SK-N-SH (cell line): ENCODE data around the gene RER1. TPM values are rescaled to one million over a fixed set of nuclear protein-coding genes. Genes with fewer than 3 reads are reported as not detected.

Source experiments
- CTCF ChIA-PET: fragments of 300-600, 350-600 bp; formaldehyde crosslinking; extraction: SDS; loops from one replicate; lab custom pipeline; 2021; lab: Yijun Ruan, JAX
- POLR2A ChIA-PET: fragments of 350-600 bp; sonication (Branson Sonifier 250); formaldehyde crosslinking; extraction: SDS; loops from one replicate; lab custom pipeline; 2020; ENCODE audit warnings: antibody characterized with exemption, inconsistent platforms; lab: Yijun Ruan, JAX
- DNase-seq: peaks from one replicate; pipeline ENCODE4 v3.0.0; 2012
- H2AFZ ChIP-seq: fragments of 200-600 bp; sonication (generic); 2 replicates; pipeline ENCODE4 v1.8.1; 2016; ENCODE audit warnings: antibody characterized with exemption, mild to moderate bottlenecking, low read depth
- H3F3A ChIP-seq: fragments of 200-600 bp; sonication (generic); replicated peaks from 2 replicates; pipeline ENCODE3; 2016; ENCODE audit warnings: antibody characterized with exemption, mild to moderate bottlenecking; ENCODE audit not compliant: insufficient read depth
- H3K27ac ChIP-seq, 2 experiments: fragments of 200-500 bp in 1 of 2; fragments of 200-600 bp in 1 of 2; sonication (Bioruptor generic) in 1 of 2; sonication (generic), shearing (Covaris generic) in 1 of 2; 2 replicates each; pipeline versions ENCODE4 v1.5.1 to v1.6.1; 2014 to 2016; ENCODE audit warnings: low read depth in 2 of 2, inconsistent platforms in 1 of 2, low read length in 1 of 2, mild to moderate bottlenecking in 1 of 2, mixed read lengths in 1 of 2
- H3K27me3 ChIP-seq: fragments of 200-600 bp; sonication (generic), shearing (Covaris generic); 2 replicates; pipeline ENCODE4 v1.6.1; 2016; ENCODE audit warnings: mixed run types; ENCODE audit not compliant: insufficient read depth
- H3K36me3 ChIP-seq, 2 experiments: fragments of 200-500 bp in 1 of 2; fragments of 200-600 bp in 1 of 2; sonication (Bioruptor generic) in 1 of 2; sonication (generic) in 1 of 2; replicated peaks in 1 of 2; 2 replicates each; pipeline versions ENCODE3 to v1.5.1; 2014 to 2016; ENCODE audit warnings: low read length in 1 of 2, mild to moderate bottlenecking in 1 of 2; ENCODE audit not compliant: insufficient read depth in 2 of 2, control insufficient read depth in 1 of 2
- H3K4me1 ChIP-seq, 2 experiments: fragments of 200-500 bp in 1 of 2; fragments of 200-600 bp in 1 of 2; sonication (Bioruptor generic) in 1 of 2; sonication (generic), shearing (Covaris generic) in 1 of 2; 2 replicates each; pipeline versions ENCODE4 v1.5.1 to v1.6.1; 2014 to 2016; ENCODE audit warnings: low read depth in 1 of 2, low read length in 1 of 2, mixed run types in 1 of 2; ENCODE audit not compliant: insufficient read depth in 2 of 2, control insufficient read depth in 1 of 2
- H3K4me2 ChIP-seq: fragments of 200-600 bp; sonication (generic), shearing (Covaris generic); 2 replicates; pipeline ENCODE4 v1.6.1; 2017; ENCODE audit warnings: mixed run types
- H3K4me3 ChIP-seq, 2 experiments: fragments of 200-500 bp in 1 of 2; fragments of 200-600 bp in 1 of 2; sonication (Bioruptor generic) in 1 of 2; sonication (generic), shearing (Covaris generic) in 1 of 2; 2 replicates each; pipeline versions ENCODE4 v1.5.1 to v1.8.1; 2014 to 2016; ENCODE audit warnings: low read depth in 2 of 2, inconsistent platforms in 1 of 2, low read length in 1 of 2, mild to moderate bottlenecking in 1 of 2, mixed read lengths in 1 of 2, moderate library complexity in 1 of 2
- H3K79me2 ChIP-seq: fragments of 200-600 bp; sonication (generic); 2 replicates; pipeline ENCODE4 v1.8.1; 2017; ENCODE audit warnings: mild to moderate bottlenecking; ENCODE audit not compliant: insufficient read depth
- H3K9ac ChIP-seq: fragments of 200-600 bp; sonication (generic); 2 replicates; pipeline ENCODE4 v1.6.1; 2017; ENCODE audit warnings: mixed run types
- H3K9me2 ChIP-seq: fragments of 200-600 bp; sonication (generic); 2 replicates; pipeline ENCODE4 v1.6.1; 2017; ENCODE audit warnings: mixed run types
- H3K9me3 ChIP-seq: fragments of 200-600 bp; sonication (generic); 2 replicates; pipeline ENCODE4 v1.6.1; 2017; ENCODE audit warnings: mixed run types, mild to moderate bottlenecking, moderate library complexity
- H4K20me1 ChIP-seq: fragments of 200-600 bp; sonication (generic); 2 replicates; pipeline ENCODE4 v1.6.1; 2017; ENCODE audit warnings: mild to moderate bottlenecking, mixed run types; ENCODE audit not compliant: insufficient read depth
- ELF1 ChIP-seq: IDR thresholded peaks from 2 replicates; pipeline ENCODE4 v1.4.0; 2012
- EZH2phosphoT487 ChIP-seq: fragments of 200-600 bp; sonication (generic); IDR thresholded peaks from 2 replicates; pipeline ENCODE4 v1.6.1; 2017; ENCODE audit warnings: low read depth, mixed run types, mild to moderate bottlenecking, antibody characterized with exemption, moderate library complexity, borderline replicate concordance
- FOSL2 ChIP-seq: IDR thresholded peaks from 2 replicates; pipeline ENCODE4 v1.4.0; 2012; ENCODE audit warnings: low read depth, mild to moderate bottlenecking, moderate library complexity, borderline replicate concordance
- FOXJ3 ChIP-seq: sonication (generic); formaldehyde crosslinking; IDR thresholded peaks from 2 replicates; pipeline ENCODE4 v1.5.1; 2020; ENCODE audit warnings: mild to moderate bottlenecking, missing genetic modification reagents
- GATA2 ChIP-seq: sonication (generic); formaldehyde crosslinking; IDR thresholded peaks from 2 replicates; pipeline ENCODE4 v1.5.0; 2020; ENCODE audit warnings: mild to moderate bottlenecking, missing genetic modification reagents
- JUND ChIP-seq: IDR thresholded peaks from 2 replicates; pipeline ENCODE4 v1.4.0; 2012
- MXI1 ChIP-seq: IDR thresholded peaks from 2 replicates; pipeline ENCODE4 v1.6.1; 2012; ENCODE audit warnings: mild to moderate bottlenecking, low read depth, low read length, improper control_type of control experiment
- NFIC ChIP-seq: IDR thresholded peaks from 2 replicates; pipeline ENCODE4 v1.4.0; 2012; ENCODE audit warnings: borderline replicate concordance
- NRF1 ChIP-seq: IDR thresholded peaks from 2 replicates; pipeline ENCODE4 v1.6.1; 2012; ENCODE audit warnings: low read depth, mild to moderate bottlenecking, low read length
- RAD21 ChIP-seq: IDR thresholded peaks from 2 replicates; pipeline ENCODE4 v1.6.1; 2012; ENCODE audit warnings: mild to moderate bottlenecking, low read length
- YY1 ChIP-seq: IDR thresholded peaks from 2 replicates; pipeline ENCODE4 v1.4.0; 2012; ENCODE audit warnings: low read depth, mild to moderate bottlenecking
- WGBS: methylation state at CpG from one replicate; pipeline ENCODE4 v1.1.6; 2017; ENCODE audit warnings: low lambda C conversion rate; 5-methylcytosine and 5-hydroxymethylcytosine counted together
- polyA plus RNA-seq, 3 experiments: library from polyadenylated mRNA; depleted of rRNA; stranded (reverse); fragments of >200 nt; gene quantifications; 2 replicates each; pipeline ENCODE4 v1.2.3, GENCODE V29; 2012
- TF ChIP-seq, protein P1 (sequence below): fragments of 200-600 bp; sonication (generic); IDR thresholded peaks from 2 replicates; pipeline ENCODE4 v1.6.1; 2017; ENCODE audit warnings: antibody characterized with exemption, mild to moderate bottlenecking, moderate library complexity
- TF ChIP-seq, protein P2 (sequence below): fragments of 150-350 bp; IDR thresholded peaks from 2 replicates; pipeline ENCODE4 v1.6.1; 2017; ENCODE audit warnings: antibody characterized with exemption, low read length, low read depth, borderline replicate concordance

Gene RER1
- polyA plus RNA-seq, 1 of the 3 experiments (the other 2 are of a cell fraction), result 181 TPM

DNA sequence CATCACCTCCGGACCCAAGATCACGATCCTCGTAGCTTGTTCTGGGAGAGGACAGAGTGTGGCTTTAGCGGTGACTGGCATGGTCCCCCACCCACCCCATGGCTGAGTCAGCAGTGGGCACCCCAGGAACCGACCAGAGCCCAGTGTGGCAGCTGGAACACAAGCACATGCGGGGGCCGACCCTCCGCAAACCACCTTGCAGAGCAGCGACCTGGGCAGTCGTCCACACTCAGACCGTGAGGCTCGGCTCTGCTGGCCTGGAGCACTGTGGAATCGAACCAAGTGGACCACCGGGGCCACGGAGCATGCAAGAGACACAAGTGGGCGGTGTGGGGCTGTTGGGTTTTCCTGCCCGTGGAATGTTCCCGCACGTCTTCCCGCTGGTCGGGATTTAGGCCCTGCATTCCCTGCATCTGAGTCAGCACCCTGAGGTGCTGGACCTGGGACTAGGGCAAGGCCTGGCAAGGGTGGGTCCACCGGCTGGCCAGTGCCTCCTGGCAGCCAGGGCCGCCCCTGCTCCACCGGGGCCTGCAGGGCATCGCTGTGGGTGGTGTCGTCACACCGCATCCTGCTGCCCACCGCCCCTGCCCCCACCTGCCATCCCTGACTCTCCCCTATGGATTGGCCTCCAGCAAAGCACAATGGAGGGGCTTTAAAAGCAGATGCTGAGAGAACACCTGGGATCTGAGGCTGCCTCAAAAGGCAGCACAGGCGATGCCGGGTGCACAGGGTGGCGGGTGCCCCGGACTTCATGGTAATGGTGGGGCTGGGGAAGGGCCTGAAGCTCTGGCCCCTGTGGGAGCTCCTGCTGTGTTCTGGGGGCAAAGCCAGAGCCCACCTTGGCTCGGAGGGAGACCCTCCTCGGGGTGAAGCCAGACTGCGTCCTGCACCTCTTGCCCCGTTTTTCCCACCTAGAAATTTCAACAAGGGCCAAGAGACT, 18.8 kb upstream of the RER1 start:
- H3K9me3 ChIP-seq, result no peaks in the 10 kb centered on the region
- no peak overlapping the region for H3K4me2 ChIP-seq
- CTCF ChIA-PET, result interaction anchor here (0.7 to 1.9 kb wide), 3 partner anchors 9 to 178 kb away, joined by 3 to 8 read pairs (median 3); partner anchors contain the start of gene FAAP20
- H3K27me3 ChIP-seq, result no peaks in the 10 kb centered on the region
- H3K36me3 ChIP-seq, result peaks cover 0 to 4% of the 10 kb centered on the region in 2 experiments
- H3K4me3 ChIP-seq, result no peak overlapping the region
- H3K9ac ChIP-seq, result no peak overlapping the region
- H3K9me2 ChIP-seq, result no peaks in the 10 kb centered on the region
- no peak for DNase-seq
- no peak for TF ChIP-seq NRF1
- TF ChIP-seq, protein P1, sequence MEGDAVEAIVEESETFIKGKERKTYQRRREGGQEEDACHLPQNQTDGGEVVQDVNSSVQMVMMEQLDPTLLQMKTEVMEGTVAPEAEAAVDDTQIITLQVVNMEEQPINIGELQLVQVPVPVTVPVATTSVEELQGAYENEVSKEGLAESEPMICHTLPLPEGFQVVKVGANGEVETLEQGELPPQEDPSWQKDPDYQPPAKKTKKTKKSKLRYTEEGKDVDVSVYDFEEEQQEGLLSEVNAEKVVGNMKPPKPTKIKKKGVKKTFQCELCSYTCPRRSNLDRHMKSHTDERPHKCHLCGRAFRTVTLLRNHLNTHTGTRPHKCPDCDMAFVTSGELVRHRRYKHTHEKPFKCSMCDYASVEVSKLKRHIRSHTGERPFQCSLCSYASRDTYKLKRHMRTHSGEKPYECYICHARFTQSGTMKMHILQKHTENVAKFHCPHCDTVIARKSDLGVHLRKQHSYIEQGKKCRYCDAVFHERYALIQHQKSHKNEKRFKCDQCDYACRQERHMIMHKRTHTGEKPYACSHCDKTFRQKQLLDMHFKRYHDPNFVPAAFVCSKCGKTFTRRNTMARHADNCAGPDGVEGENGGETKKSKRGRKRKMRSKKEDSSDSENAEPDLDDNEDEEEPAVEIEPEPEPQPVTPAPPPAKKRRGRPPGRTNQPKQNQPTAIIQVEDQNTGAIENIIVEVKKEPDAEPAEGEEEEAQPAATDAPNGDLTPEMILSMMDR, result no peak
- no peak for TF ChIP-seq RAD21
- no peak for TF ChIP-seq NFIC
- no peak for TF ChIP-seq MXI1
- no peak for TF ChIP-seq JUND
- no peak for TF ChIP-seq FOSL2
- no peak for TF ChIP-seq YY1
- TF ChIP-seq FOXJ3 (CRISPR knock-in tag), result no peak
- TF ChIP-seq ELF1, result no peak
- TF ChIP-seq, protein P2, sequence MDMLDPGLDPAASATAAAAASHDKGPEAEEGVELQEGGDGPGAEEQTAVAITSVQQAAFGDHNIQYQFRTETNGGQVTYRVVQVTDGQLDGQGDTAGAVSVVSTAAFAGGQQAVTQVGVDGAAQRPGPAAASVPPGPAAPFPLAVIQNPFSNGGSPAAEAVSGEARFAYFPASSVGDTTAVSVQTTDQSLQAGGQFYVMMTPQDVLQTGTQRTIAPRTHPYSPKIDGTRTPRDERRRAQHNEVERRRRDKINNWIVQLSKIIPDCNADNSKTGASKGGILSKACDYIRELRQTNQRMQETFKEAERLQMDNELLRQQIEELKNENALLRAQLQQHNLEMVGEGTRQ, result no peak
- TF ChIP-seq EZH2phosphoT487, result no peak
- TF ChIP-seq GATA2 (CRISPR knock-in tag), result no peak
- no peaks in the 10 kb centered on the region for H3K4me1 ChIP-seq
- no peak overlapping the region for H3K27ac ChIP-seq
- no peaks in the 10 kb centered on the region for H3K79me2 ChIP-seq
- POLR2A ChIA-PET, result no interaction called here
- no peak overlapping the region for H2AFZ ChIP-seq
- WGBS, result 93% methylated on average over 8 of the region's 36 CpGs
- H3F3A ChIP-seq, result no peaks in the 10 kb centered on the region
- H4K20me1 ChIP-seq, result no peaks in the 10 kb centered on the region
